A673 (cell line): Measurements from ENCODE around the gene FHL2.

Experiments
- EZH2 ChIP-seq: fragments of 200-600 bp; sonication (generic); IDR thresholded peaks from 2 replicates; pipeline ENCODE4 v1.6.1; 2017; ENCODE audit warnings: borderline replicate concordance, low read depth, mild to moderate bottlenecking, mixed read lengths, antibody characterized with exemption, low read length; ENCODE audit not compliant: poor library complexity, severe bottlenecking
- TF ChIP-seq, protein P1 (sequence below): fragments of 300-800, 200-600 bp; sonication (generic); conservative IDR thresholded peaks from 2 replicates; pipeline ENCODE4 v1.5.1; 2017; ENCODE audit warnings: low read depth, mild to moderate bottlenecking, antibody characterized with exemption, low read length, moderate library complexity, mixed read lengths

DNA sequence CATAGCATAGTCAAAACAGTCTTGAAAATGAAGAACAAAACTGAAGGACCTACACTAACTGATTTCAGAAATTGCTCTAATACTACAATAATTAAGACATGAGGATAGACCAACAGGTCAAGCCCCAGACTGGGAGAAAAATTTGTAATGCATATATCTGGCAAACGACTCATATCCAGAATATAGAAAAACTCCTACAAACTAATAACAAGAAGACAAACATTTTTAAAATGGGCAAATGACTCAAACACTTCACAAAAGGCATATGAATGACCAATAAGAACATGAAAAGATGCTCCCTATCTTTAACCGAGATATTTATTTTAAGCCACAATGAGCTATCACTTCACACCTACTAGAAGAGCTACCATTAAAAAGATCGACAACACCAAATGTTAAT, 83.5 kb downstream of the FHL2 start:
- TF ChIP-seq, protein P1, sequence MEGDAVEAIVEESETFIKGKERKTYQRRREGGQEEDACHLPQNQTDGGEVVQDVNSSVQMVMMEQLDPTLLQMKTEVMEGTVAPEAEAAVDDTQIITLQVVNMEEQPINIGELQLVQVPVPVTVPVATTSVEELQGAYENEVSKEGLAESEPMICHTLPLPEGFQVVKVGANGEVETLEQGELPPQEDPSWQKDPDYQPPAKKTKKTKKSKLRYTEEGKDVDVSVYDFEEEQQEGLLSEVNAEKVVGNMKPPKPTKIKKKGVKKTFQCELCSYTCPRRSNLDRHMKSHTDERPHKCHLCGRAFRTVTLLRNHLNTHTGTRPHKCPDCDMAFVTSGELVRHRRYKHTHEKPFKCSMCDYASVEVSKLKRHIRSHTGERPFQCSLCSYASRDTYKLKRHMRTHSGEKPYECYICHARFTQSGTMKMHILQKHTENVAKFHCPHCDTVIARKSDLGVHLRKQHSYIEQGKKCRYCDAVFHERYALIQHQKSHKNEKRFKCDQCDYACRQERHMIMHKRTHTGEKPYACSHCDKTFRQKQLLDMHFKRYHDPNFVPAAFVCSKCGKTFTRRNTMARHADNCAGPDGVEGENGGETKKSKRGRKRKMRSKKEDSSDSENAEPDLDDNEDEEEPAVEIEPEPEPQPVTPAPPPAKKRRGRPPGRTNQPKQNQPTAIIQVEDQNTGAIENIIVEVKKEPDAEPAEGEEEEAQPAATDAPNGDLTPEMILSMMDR, result no peak
- no peak for TF ChIP-seq EZH2
